ENCODE measurements around the gene NUCB1.

The NUCB1 gene

DNA sequence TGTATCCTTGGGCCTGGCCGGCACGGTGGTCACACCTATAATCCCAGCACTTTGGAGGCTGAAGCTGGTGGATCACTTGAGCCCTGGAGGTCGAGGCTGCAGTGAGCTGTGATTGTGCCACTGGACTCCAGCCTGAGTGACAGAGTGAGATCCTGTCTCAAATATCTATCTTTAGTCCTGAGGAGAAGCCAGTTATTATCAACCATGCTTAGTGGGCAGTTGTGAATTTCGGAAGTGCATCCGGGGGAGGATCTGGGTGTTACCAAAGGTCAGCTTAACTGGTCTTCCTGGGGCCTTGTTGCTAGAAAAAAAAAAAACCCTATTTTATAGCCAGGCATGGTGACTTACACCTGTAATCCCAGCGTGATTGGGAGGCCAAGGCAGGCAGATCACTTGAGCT, 43.0 kb downstream of the NUCB1 start:
- Histone ChIP-seq H3K9me3 (ENCODE audit: insufficient read depth, low read length) (peaks cover 18% of the 10 kb centered on the region; the same call in 1 of the 2 replicates), H2AFZ (ENCODE audit: low read depth, low read length, severe bottlenecking) (no peak overlapping the region), H3K79me2 (ENCODE audit: insufficient read depth, low read length) (no peaks in the 10 kb centered on the region), H3K27me3 (ENCODE audit: low read length) (no peaks in the 10 kb centered on the region), H3K4me2 (ENCODE audit: low read depth, low read length, poor library complexity, severe bottlenecking) (no peak overlapping the region), H3K9me2 (replicated peaks; ENCODE audit: insufficient read depth, low read length) (no peaks in the 10 kb centered on the region), H3K4me3 (ENCODE audit: insufficient read depth, low read length, poor library complexity, severe bottlenecking) (no peak overlapping the region), H4K20me1 (ENCODE audit: low read depth, low read length) (no peaks in the 10 kb centered on the region), H3K27ac (ENCODE audit: low read depth, low read length) (no peak overlapping the region), H3K36me3 (ENCODE audit: low read length) (no peaks in the 10 kb centered on the region; the same call in 1 of the 2 replicates), H3F3A (ENCODE audit: insufficient read depth) (no peaks in the 10 kb centered on the region), H3K9ac (ENCODE audit: low read length) (no peak overlapping the region)
- no peak for TF ChIP-seq EZH2phosphoT487 (conservative IDR thresholded peaks at IDR 0.05; ENCODE audit: low read length)
- TF ChIP-seq, protein P1, sequence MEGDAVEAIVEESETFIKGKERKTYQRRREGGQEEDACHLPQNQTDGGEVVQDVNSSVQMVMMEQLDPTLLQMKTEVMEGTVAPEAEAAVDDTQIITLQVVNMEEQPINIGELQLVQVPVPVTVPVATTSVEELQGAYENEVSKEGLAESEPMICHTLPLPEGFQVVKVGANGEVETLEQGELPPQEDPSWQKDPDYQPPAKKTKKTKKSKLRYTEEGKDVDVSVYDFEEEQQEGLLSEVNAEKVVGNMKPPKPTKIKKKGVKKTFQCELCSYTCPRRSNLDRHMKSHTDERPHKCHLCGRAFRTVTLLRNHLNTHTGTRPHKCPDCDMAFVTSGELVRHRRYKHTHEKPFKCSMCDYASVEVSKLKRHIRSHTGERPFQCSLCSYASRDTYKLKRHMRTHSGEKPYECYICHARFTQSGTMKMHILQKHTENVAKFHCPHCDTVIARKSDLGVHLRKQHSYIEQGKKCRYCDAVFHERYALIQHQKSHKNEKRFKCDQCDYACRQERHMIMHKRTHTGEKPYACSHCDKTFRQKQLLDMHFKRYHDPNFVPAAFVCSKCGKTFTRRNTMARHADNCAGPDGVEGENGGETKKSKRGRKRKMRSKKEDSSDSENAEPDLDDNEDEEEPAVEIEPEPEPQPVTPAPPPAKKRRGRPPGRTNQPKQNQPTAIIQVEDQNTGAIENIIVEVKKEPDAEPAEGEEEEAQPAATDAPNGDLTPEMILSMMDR (IDR thresholded peaks at IDR 0.05; ENCODE audit: insufficient read depth, low read length, poor library complexity, severe bottlenecking) = no peak

DNA sequence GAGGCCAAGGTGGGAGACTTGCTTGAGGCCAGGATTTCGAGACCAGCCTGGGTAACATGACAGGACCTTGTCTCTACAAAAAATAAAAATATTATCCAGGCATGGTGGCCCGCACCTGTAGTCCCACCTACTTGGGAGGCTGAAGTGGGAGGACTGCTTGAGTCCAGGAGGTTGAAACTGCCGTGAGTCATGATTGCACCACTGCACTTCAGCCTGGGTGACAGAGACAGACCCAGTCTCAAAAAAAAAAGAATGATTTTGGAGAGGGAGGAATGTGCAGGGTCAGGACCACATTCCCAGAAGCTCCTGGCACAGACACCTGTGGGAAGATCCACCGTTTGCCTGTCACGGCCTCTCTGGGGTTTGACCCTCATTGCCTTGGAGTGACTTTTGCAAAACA, 45.3 kb downstream of the NUCB1 start:
- Histone ChIP-seq H3K9me2 (replicated peaks; ENCODE audit: insufficient read depth, low read length) (no peaks in the 10 kb centered on the region), H3F3A (ENCODE audit: insufficient read depth) (no peaks in the 10 kb centered on the region), H3K9ac (ENCODE audit: low read length) (no peak overlapping the region), H3K4me2 (ENCODE audit: low read depth, low read length, poor library complexity, severe bottlenecking) (no peak overlapping the region), H3K27me3 (ENCODE audit: low read length) (no peaks in the 10 kb centered on the region), H4K20me1 (ENCODE audit: low read depth, low read length) (no peaks in the 10 kb centered on the region), H3K4me3 (ENCODE audit: insufficient read depth, low read length, poor library complexity, severe bottlenecking) (no peak overlapping the region), H3K36me3 (ENCODE audit: low read length) (no peaks in the 10 kb centered on the region; the same call in 1 of the 2 replicates), H3K79me2 (ENCODE audit: insufficient read depth, low read length) (no peaks in the 10 kb centered on the region), H3K27ac (ENCODE audit: low read depth, low read length) (no peak overlapping the region), H3K9me3 (ENCODE audit: insufficient read depth, low read length) (peaks cover 21% of the 10 kb centered on the region; the same call in 1 of the 2 replicates), H2AFZ (ENCODE audit: low read depth, low read length, severe bottlenecking) (no peak overlapping the region)
- TF ChIP-seq, protein P1 (IDR thresholded peaks at IDR 0.05; ENCODE audit: insufficient read depth, low read length, poor library complexity, severe bottlenecking) = no peak
- TF ChIP-seq EZH2phosphoT487 (conservative IDR thresholded peaks at IDR 0.05; ENCODE audit: low read length) = no peak

GRCh38 chr19:48945817-48946216, 45.7 kb downstream of the NUCB1 start:
- no peak overlapping the region for H3K27ac ChIP-seq (ENCODE audit: low read depth, low read length)
- H3K9me3 ChIP-seq (ENCODE audit: insufficient read depth, low read length) = peaks cover 21% of the 10 kb centered on the region; the same call in 1 of the 2 replicates
- H2AFZ ChIP-seq (ENCODE audit: low read depth, low read length, severe bottlenecking) = no peak overlapping the region
- no peaks in the 10 kb centered on the region for H4K20me1 ChIP-seq (ENCODE audit: low read depth, low read length)
- H3K4me3 ChIP-seq (ENCODE audit: insufficient read depth, low read length, poor library complexity, severe bottlenecking) = no peak overlapping the region
- no peak overlapping the region for H3K4me2 ChIP-seq (ENCODE audit: low read depth, low read length, poor library complexity, severe bottlenecking)
- no peaks in the 10 kb centered on the region for H3K27me3 ChIP-seq (ENCODE audit: low read length)
- no peak for TF ChIP-seq EZH2phosphoT487 (conservative IDR thresholded peaks at IDR 0.05; ENCODE audit: low read length)
- TF ChIP-seq, protein P1 (IDR thresholded peaks at IDR 0.05; ENCODE audit: insufficient read depth, low read length, poor library complexity, severe bottlenecking) = no peak
- no peaks in the 10 kb centered on the region; the same call in 1 of the 2 replicates for H3K36me3 ChIP-seq (ENCODE audit: low read length)
- H3K9ac ChIP-seq (ENCODE audit: low read length) = no peak overlapping the region
- no peaks in the 10 kb centered on the region for H3K79me2 ChIP-seq (ENCODE audit: insufficient read depth, low read length)
- H3F3A ChIP-seq (ENCODE audit: insufficient read depth) = no peaks in the 10 kb centered on the region
- H3K9me2 ChIP-seq (replicated peaks; ENCODE audit: insufficient read depth, low read length) = no peaks in the 10 kb centered on the region
